Neural progenitor cell (in vitro differentiated cells): ENCODE data around the gene TECR.

Experiments
- EZH2 ChIP-seq: fragments of 200-600 bp; sonication (generic); IDR thresholded peaks from 2 replicates; pipeline ENCODE4 v1.6.1; 2017; ENCODE audit warnings: antibody characterized with exemption, mild to moderate bottlenecking, moderate library complexity
- TF ChIP-seq, protein P1 (sequence below): fragments of 200-600 bp; sonication (generic); IDR thresholded peaks from 2 replicates; pipeline ENCODE4 v1.5.1; 2017; ENCODE audit warnings: antibody characterized with exemption, mild to moderate bottlenecking

DNA sequence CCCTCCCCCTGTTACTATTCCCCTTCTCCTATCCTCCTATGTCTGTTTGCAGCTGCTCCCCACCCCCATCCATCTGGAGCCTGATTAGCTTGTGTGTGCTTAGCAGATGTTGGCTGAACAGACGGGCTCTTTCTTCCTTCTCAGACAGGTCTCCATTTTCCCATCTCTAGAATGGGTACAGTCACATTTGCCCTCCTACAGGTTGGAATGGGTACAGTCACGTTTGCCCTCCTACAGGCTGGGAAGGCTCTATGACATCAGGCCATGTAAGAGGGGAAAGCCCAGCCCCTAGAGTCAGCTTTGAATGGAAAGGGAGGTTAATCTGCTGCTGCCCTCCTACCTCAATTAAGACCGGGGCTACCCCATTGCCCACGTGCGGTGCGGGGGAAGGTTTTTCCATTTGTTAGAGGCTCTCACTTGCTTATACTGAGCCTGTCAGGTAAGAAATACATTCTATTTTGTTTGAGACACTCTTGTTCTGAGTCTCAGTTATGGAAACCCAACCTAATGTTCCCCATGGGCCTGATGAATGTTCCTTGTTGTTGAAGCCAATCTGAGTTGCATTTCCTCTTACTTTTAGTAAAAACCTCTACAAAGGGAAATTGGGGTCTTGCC lies 51.3 kb downstream of the TECR start:
- TF ChIP-seq, protein P1, sequence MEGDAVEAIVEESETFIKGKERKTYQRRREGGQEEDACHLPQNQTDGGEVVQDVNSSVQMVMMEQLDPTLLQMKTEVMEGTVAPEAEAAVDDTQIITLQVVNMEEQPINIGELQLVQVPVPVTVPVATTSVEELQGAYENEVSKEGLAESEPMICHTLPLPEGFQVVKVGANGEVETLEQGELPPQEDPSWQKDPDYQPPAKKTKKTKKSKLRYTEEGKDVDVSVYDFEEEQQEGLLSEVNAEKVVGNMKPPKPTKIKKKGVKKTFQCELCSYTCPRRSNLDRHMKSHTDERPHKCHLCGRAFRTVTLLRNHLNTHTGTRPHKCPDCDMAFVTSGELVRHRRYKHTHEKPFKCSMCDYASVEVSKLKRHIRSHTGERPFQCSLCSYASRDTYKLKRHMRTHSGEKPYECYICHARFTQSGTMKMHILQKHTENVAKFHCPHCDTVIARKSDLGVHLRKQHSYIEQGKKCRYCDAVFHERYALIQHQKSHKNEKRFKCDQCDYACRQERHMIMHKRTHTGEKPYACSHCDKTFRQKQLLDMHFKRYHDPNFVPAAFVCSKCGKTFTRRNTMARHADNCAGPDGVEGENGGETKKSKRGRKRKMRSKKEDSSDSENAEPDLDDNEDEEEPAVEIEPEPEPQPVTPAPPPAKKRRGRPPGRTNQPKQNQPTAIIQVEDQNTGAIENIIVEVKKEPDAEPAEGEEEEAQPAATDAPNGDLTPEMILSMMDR: peak; percentile 8
- TF ChIP-seq EZH2: no peak
